Measurements from ENCODE around the gene ARG2. TPM values are rescaled to one million over a fixed set of nuclear protein-coding genes. Genes with fewer than 3 reads are reported as not detected.

The ARG2 gene
- total RNA-seq, 1 experiment from 2014 or later, result 7.0 TPM

DNA sequence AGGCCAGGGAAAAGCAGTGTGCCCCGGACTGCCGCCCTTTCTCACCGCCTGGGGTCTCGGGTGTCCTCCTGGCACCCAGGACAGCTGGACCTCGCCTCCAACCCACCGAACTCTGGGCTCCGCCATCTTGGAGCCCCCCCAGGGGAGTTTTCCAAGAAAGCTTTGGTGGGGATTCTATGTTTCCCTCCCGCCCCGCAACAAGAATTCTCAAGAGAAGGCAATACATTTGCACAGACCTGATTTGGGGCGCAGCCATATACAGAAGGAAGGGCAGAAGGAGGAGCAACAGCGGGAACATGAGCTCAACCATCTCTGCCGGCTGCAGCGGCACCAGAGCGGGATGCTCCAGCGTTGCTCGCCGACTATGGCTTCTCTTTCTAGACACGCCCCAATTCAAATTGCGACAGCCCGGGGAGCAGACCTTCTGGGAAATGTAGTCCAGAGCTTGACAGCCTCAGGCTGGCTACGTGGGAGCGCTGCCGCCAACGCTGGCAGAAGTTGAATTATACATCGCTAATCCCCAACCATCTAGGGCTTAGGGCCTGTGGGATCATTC is 75.8 kb downstream of the ARG2 start, which contains the start of gene RDH11 (continued):
- TF ChIP-seq SRF (IDR thresholded peaks at IDR 0.05; ENCODE audit: low read depth) (no peak), EGR1 (IDR thresholded peaks at IDR 0.05; ENCODE audit: low read depth) (no peak), ZNF274 (IDR thresholded peaks at IDR 0.05; ENCODE audit: low read depth, low read length) (no peak)

DNA sequence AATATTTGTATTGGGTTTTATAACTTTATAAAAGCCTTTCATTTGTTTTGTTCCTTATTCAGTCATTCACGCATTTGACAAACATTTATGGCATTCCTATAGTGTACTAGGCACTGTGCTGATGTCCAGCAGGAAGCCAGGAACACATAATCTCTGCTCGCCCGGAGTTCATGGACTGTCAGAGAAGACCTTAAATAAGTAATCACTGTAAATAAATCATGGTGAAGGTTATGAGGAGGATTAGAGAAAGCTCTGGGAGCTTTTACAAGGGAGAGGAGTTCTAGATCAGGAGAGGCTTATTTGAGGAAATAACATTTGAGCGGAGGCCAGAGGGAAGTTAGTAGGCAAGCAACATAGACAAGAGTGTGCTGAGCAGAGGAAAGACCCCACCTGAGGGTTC is 77.3 kb downstream of the ARG2 start:
- intact Hi-C loops (cut with micrococcal nuclease), result no loop called here
- POLR2A ChIA-PET, result no interaction called here
- no peaks in the 10 kb centered on the region for H3K9me2 ChIP-seq (ENCODE audit: insufficient read depth)
- TF ChIP-seq CBX3 (IDR thresholded peaks at IDR 0.05; ENCODE audit: low read depth), result no peak
- TF ChIP-seq RAD21 (IDR thresholded peaks at IDR 0.05; ENCODE audit: low read depth), result no peak
- TF ChIP-seq POLR2A (IDR thresholded peaks at IDR 0.05; ENCODE audit: borderline replicate concordance, extremely low read depth, insufficient read depth, insufficient read length), result no peak
- TF ChIP-seq, protein P1, sequence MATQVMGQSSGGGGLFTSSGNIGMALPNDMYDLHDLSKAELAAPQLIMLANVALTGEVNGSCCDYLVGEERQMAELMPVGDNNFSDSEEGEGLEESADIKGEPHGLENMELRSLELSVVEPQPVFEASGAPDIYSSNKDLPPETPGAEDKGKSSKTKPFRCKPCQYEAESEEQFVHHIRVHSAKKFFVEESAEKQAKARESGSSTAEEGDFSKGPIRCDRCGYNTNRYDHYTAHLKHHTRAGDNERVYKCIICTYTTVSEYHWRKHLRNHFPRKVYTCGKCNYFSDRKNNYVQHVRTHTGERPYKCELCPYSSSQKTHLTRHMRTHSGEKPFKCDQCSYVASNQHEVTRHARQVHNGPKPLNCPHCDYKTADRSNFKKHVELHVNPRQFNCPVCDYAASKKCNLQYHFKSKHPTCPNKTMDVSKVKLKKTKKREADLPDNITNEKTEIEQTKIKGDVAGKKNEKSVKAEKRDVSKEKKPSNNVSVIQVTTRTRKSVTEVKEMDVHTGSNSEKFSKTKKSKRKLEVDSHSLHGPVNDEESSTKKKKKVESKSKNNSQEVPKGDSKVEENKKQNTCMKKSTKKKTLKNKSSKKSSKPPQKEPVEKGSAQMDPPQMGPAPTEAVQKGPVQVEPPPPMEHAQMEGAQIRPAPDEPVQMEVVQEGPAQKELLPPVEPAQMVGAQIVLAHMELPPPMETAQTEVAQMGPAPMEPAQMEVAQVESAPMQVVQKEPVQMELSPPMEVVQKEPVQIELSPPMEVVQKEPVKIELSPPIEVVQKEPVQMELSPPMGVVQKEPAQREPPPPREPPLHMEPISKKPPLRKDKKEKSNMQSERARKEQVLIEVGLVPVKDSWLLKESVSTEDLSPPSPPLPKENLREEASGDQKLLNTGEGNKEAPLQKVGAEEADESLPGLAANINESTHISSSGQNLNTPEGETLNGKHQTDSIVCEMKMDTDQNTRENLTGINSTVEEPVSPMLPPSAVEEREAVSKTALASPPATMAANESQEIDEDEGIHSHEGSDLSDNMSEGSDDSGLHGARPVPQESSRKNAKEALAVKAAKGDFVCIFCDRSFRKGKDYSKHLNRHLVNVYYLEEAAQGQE (IDR thresholded peaks at IDR 0.05; ENCODE audit: low read depth), result no peak
- TF ChIP-seq YY1 (IDR thresholded peaks at IDR 0.05; ENCODE audit: extremely low read depth, insufficient replicate concordance, low read depth, low read length), result no peak
- no peak for TF ChIP-seq TCF7L2 (IDR thresholded peaks at IDR 0.05; ENCODE audit: borderline replicate concordance, extremely low read depth, insufficient read depth, insufficient read length)
- TF ChIP-seq ZFX (IDR thresholded peaks at IDR 0.05), result no peak
- no peak for TF ChIP-seq ZNF274 (IDR thresholded peaks at IDR 0.05; ENCODE audit: low read depth, low read length)
- TF ChIP-seq POLR2AphosphoS5 (IDR thresholded peaks at IDR 0.05; ENCODE audit: low read depth, low read length), result no peak
- TF ChIP-seq ELF1 (IDR thresholded peaks at IDR 0.05; ENCODE audit: borderline replicate concordance, low read depth), result no peak
- no peak for TF ChIP-seq SP1 (IDR thresholded peaks at IDR 0.05; ENCODE audit: low read depth)
- TF ChIP-seq, protein P2, sequence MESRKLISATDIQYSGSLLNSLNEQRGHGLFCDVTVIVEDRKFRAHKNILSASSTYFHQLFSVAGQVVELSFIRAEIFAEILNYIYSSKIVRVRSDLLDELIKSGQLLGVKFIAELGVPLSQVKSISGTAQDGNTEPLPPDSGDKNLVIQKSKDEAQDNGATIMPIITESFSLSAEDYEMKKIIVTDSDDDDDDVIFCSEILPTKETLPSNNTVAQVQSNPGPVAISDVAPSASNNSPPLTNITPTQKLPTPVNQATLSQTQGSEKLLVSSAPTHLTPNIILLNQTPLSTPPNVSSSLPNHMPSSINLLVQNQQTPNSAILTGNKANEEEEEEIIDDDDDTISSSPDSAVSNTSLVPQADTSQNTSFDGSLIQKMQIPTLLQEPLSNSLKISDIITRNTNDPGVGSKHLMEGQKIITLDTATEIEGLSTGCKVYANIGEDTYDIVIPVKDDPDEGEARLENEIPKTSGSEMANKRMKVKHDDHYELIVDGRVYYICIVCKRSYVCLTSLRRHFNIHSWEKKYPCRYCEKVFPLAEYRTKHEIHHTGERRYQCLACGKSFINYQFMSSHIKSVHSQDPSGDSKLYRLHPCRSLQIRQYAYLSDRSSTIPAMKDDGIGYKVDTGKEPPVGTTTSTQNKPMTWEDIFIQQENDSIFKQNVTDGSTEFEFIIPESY (IDR thresholded peaks at IDR 0.05; ENCODE audit: extremely low read depth, insufficient replicate concordance, low read length), result no peak
- TF ChIP-seq SRF (IDR thresholded peaks at IDR 0.05; ENCODE audit: low read depth), result no peak
- no peak for TF ChIP-seq JUND (IDR thresholded peaks at IDR 0.05)
- TF ChIP-seq, protein P3, sequence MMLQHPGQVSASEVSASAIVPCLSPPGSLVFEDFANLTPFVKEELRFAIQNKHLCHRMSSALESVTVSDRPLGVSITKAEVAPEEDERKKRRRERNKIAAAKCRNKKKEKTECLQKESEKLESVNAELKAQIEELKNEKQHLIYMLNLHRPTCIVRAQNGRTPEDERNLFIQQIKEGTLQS (IDR thresholded peaks at IDR 0.05), result no peak
- TF ChIP-seq EZH2phosphoT487 (IDR thresholded peaks at IDR 0.05; ENCODE audit: borderline replicate concordance), result no peak
- no peak for TF ChIP-seq CEBPB (IDR thresholded peaks at IDR 0.05; ENCODE audit: low read depth)
- TF ChIP-seq EZH2 (IDR thresholded peaks at IDR 0.05), result no peak
- H3K4me1 ChIP-seq (ENCODE audit: control insufficient read depth in 1 of 2, insufficient read depth in 2 of 2, low read length in 2 of 2), result peaks cover 22 to 43% of the 10 kb centered on the region in 2 experiments
- no peak for ATAC-seq
- DNase-seq (ENCODE audit: low read depth, low spot score), result no peak
- H3K4me3 ChIP-seq (replicated peaks in 1 of 2; ENCODE audit: low read depth in 1 of 2, low read length in 2 of 2), result no peak overlapping the region
- peaks cover 31% of the 10 kb centered on the region for H3K79me2 ChIP-seq (ENCODE audit: insufficient read depth, low read length)
- CTCF ChIA-PET, result no interaction called here
- H4K20me1 ChIP-seq (ENCODE audit: insufficient read depth), result no peaks in the 10 kb centered on the region
- H3K9me3 ChIP-seq (ENCODE audit: control insufficient read depth in 1 of 2, insufficient read depth in 1 of 2, low read depth in 1 of 2, low read length in 2 of 2), result no peaks in the 10 kb centered on the region
- no peak overlapping the region for H3K27ac ChIP-seq (ENCODE audit: low read depth, low read length)
- RAD21 ChIA-PET (ENCODE audit: low non-redundant PET in 1 of 2, low total read pairs in 2 of 2, uncharacterized antibody in 2 of 2, unreplicated experiment in 2 of 2), result no interaction called here
- BruUV-seq (replicated peaks), result no TSS peak
- no peak overlapping the region for H3K4me2 ChIP-seq (ENCODE audit: low read length)
- H2AFZ ChIP-seq (ENCODE audit: low read depth, low read length, poor library complexity, severe bottlenecking), result peak overlapping the region; percentile 80
- peaks cover 4 to 6% of the 10 kb centered on the region in 2 experiments; a peak in 3 of 4 replicates for H3K36me3 ChIP-seq (ENCODE audit: control insufficient read depth in 1 of 2, insufficient read depth in 2 of 2, low read length in 2 of 2)
- H3K27me3 ChIP-seq (ENCODE audit: insufficient read depth, low read length), result no peaks in the 10 kb centered on the region
- H3K9ac ChIP-seq (ENCODE audit: low read length), result no peak overlapping the region
